K562 (cell line): ENCODE results near the gene BHLHE40. TPM values are rescaled to one million over a fixed set of nuclear protein-coding genes. Genes with fewer than 3 reads are reported as not detected.
A peak's percentile ranks its signal among the peaks of the same experiment; 100 is the strongest.

Experiments
- BACH1 ChIP-seq: fragments of 200-800 bp; sonication (Bioruptor generic); IDR thresholded peaks from 2 replicates; pipeline ENCODE4 v1.6.1; 2016; ENCODE audit warnings: missing genetic modification characterization, missing compliant biosample characterization
- GABPB1 ChIP-seq: sonication (generic); formaldehyde crosslinking; IDR thresholded peaks from 2 replicates; pipeline ENCODE4 v1.8.0; 2022; ENCODE audit warnings: mild to moderate bottlenecking, missing genetic modification reagents
- IRF2 ChIP-seq: sonication (generic); formaldehyde crosslinking; IDR thresholded peaks from 2 replicates; pipeline ENCODE4 v1.8.1; 2022; ENCODE audit warnings: mild to moderate bottlenecking, missing genetic modification reagents
- KHSRP ChIP-seq: fragments of 450-650 bp; IDR thresholded peaks from 2 replicates; pipeline ENCODE4 v1.6.1; 2017
- POLR2B ChIP-seq: fragments of 450-650 bp; IDR thresholded peaks from 2 replicates; pipeline ENCODE4 v1.6.1; 2018; ENCODE audit warnings: low read depth; ENCODE audit not compliant: partially characterized antibody
- RBM34 ChIP-seq: fragments of 200-400 bp; formaldehyde crosslinking; IDR thresholded peaks from 2 replicates; pipeline ENCODE4 v1.6.1; 2018; ENCODE audit warnings: low read length, borderline replicate concordance; ENCODE audit not compliant: insufficient read depth
- SMARCA4 ChIP-seq: fragments of 450-650 bp; IDR thresholded peaks from 2 replicates; pipeline ENCODE4 v1.6.1; 2016
- SMARCA5 ChIP-seq: fragments of 450-650 bp; IDR thresholded peaks from 2 replicates; pipeline ENCODE4 v1.6.1; 2016
- TEAD2 ChIP-seq: fragments of 450-650 bp; IDR thresholded peaks from 2 replicates; pipeline ENCODE4 v1.6.1; 2016; ENCODE audit warnings: missing genetic modification characterization, control low read depth, missing compliant biosample characterization
- ZKSCAN1 ChIP-seq: fragments of 150-350 bp; IDR thresholded peaks from 2 replicates; pipeline ENCODE4 v1.6.1; 2016; ENCODE audit warnings: low read depth, low read length
- ZNF384 ChIP-seq: IDR thresholded peaks from 2 replicates; pipeline ENCODE4 v1.6.1; 2012; ENCODE audit warnings: low read depth, low read length, improper control_type of control experiment
- polyA plus RNA-seq, 8 experiments: library from polyadenylated mRNA; depleted of rRNA in 4 of 8; stranded (reverse) in 5 of 8; unstranded in 3 of 8; fragments of >200 nt; fragmentation: Nextera tagmentation in 2 of 8; fragmentation: Illumina TruSeq in 1 of 8; extraction: Ambion mirVana in 2 of 8; extraction: Trizol in 1 of 8; gene quantifications; 2 replicates each; pipeline versions ENCODE4 v1.2.1 to v1.2.3, GENCODE V29; 2011 to 2014; ENCODE audit warnings: inconsistent platforms in 1 of 8, missing spikeins in 1 of 8
- total RNA-seq, 7 experiments: library from RNA; depleted of rRNA in 6 of 7; stranded (reverse); fragments of >200 nt in 6 of 7; fragmentation: Illumina TruSeq in 2 of 7; extraction: Trizol in 2 of 7; gene quantifications; 2 replicates each; pipeline versions ENCODE4 v1.2.1 to v1.2.3, GENCODE V29; 2011 to 2021; ENCODE audit warnings: low replicate concordance in 1 of 7
- TF ChIP-seq, protein P1 (sequence below): sonication (generic); formaldehyde crosslinking; IDR thresholded peaks from 2 replicates; pipeline ENCODE4 v1.8.0; 2022; ENCODE audit warnings: mild to moderate bottlenecking, low read depth, missing genetic modification reagents
- TF ChIP-seq, protein P2 (sequence below), 2 experiments: fragments of 450-650 bp in 1 of 2; sonication (generic) in 1 of 2; formaldehyde crosslinking; conservative IDR thresholded peaks; 2 replicates each; pipeline versions ENCODE4 v1.4.0 to v1.8.1; 2020 to 2022; ENCODE audit warnings: mild to moderate bottlenecking in 1 of 2, missing genetic modification reagents in 1 of 2
- TF ChIP-seq, protein P3 (sequence below): sonication (generic); formaldehyde crosslinking; IDR thresholded peaks from 2 replicates; pipeline ENCODE4 v1.8.0; 2022; ENCODE audit warnings: mild to moderate bottlenecking, missing genetic modification reagents
- TF ChIP-seq, protein P4 (sequence below): sonication (generic); formaldehyde crosslinking; IDR thresholded peaks from 2 replicates; pipeline ENCODE4 v1.8.1; 2023; ENCODE audit warnings: mild to moderate bottlenecking, missing genetic modification reagents
- TF ChIP-seq, protein P5 (sequence below): sonication (generic); formaldehyde crosslinking; IDR thresholded peaks from 2 replicates; pipeline ENCODE4 v1.9.0; 2022; ENCODE audit warnings: mild to moderate bottlenecking, missing genetic modification reagents
- TF ChIP-seq, protein P6 (sequence below): fragments of 450-650 bp; IDR thresholded peaks from 2 replicates; pipeline ENCODE4 v1.7.1; 2018; ENCODE audit warnings: mild to moderate bottlenecking, low read depth; ENCODE audit not compliant: partially characterized antibody

The BHLHE40 gene
- total and polyA plus RNA-seq, 9 of the 15 experiments (the other 6 are each of a cell fraction or from before 2014, with no cell fraction given): 12.0 to 83.9 (median 31.4) TPM

DNA sequence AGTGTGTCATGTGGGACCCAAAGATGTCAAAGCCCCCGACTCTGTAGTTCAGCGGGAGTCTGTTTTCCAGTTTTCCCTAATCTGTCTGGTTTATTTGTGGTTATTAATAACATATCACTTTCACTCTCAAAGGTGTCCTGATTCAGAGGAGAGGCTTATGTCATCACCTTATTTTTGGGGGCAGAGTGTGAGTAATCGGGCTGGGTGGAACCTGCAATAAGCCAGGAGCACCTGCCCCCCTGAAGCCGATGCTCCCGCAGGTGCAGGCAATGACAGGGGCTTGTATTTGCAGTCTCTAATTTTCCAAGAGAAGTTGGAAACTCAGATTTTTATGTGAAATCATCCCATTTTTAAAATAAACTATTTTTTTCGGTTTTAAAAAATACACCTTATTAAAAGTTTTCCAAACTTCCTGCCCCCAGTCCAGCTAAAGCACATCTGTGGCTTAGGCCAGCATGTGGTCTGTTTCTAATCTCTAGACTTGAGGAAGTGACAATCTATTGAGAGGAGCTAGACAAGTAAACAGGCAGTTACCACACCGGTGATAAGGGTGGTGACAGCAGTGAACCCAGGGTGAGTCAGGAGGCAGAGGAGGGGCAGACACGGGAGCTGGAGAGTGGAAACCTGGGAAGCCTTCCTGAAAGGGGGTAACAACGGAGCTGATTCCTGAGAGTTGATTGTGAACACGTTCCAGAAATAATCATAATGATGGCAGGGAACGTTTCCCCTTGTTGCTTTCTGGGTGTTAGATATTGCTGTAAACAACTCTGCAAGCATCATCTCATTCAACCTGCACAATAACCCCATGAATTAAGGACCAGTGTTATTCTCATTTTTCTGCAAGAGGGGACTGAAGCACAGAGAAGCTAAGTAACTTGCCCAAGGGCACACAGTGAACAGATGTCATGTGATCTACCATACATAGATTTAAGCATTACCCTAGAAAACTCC lies 37.2 kb downstream of the BHLHE40 start (continued):
- TF ChIP-seq, protein P1, sequence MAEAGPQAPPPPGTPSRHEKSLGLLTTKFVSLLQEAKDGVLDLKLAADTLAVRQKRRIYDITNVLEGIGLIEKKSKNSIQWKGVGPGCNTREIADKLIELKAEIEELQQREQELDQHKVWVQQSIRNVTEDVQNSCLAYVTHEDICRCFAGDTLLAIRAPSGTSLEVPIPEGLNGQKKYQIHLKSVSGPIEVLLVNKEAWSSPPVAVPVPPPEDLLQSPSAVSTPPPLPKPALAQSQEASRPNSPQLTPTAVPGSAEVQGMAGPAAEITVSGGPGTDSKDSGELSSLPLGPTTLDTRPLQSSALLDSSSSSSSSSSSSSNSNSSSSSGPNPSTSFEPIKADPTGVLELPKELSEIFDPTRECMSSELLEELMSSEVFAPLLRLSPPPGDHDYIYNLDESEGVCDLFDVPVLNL: no peak
- TF ChIP-seq ZNF384 (peak; percentile 43; the same call in 1 of the 2 replicates), TEAD2 (no peak), KHSRP (0 out of 2 replicates have a peak, but pooled peaks have one; percentile 44), IRF2 (CRISPR knock-in tag) (no peak), ZKSCAN1 (peak; percentile 70; the same call in 1 of the 2 replicates), POLR2B (no peak), GABPB1 (no peak), BACH1 (tag) (peak; percentile 65), SMARCA4 (peak; percentile 99), RBM34 (no peak), SMARCA5 (peak; percentile 98)
- TF ChIP-seq, protein P2, sequence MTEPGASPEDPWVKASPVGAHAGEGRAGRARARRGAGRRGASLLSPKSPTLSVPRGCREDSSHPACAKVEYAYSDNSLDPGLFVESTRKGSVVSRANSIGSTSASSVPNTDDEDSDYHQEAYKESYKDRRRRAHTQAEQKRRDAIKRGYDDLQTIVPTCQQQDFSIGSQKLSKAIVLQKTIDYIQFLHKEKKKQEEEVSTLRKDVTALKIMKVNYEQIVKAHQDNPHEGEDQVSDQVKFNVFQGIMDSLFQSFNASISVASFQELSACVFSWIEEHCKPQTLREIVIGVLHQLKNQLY (CRISPR knock-in tag; conservative IDR thresholded peaks at IDR 0.05): peak in 1 of 2 experiments; percentile 61; a peak in 1 of 4 replicates
- TF ChIP-seq, protein P3, sequence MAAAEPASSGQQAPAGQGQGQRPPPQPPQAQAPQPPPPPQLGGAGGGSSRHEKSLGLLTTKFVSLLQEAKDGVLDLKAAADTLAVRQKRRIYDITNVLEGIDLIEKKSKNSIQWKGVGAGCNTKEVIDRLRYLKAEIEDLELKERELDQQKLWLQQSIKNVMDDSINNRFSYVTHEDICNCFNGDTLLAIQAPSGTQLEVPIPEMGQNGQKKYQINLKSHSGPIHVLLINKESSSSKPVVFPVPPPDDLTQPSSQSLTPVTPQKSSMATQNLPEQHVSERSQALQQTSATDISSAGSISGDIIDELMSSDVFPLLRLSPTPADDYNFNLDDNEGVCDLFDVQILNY (CRISPR knock-in tag): no peak
- TF ChIP-seq, protein P4, sequence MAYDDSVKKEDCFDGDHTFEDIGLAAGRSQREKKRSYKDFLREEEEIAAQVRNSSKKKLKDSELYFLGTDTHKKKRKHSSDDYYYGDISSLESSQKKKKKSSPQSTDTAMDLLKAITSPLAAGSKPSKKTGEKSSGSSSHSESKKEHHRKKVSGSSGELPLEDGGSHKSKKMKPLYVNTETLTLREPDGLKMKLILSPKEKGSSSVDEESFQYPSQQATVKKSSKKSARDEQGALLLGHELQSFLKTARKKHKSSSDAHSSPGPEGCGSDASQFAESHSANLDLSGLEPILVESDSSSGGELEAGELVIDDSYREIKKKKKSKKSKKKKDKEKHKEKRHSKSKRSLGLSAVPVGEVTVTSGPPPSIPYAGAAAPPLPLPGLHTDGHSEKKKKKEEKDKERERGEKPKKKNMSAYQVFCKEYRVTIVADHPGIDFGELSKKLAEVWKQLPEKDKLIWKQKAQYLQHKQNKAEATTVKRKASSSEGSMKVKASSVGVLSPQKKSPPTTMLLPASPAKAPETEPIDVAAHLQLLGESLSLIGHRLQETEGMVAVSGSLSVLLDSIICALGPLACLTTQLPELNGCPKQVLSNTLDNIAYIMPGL (CRISPR knock-in tag): no peak
- TF ChIP-seq, protein P5, sequence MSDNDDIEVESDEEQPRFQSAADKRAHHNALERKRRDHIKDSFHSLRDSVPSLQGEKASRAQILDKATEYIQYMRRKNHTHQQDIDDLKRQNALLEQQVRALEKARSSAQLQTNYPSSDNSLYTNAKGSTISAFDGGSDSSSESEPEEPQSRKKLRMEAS (CRISPR knock-in tag): peak; percentile 59; the same call in 1 of the 2 replicates
- TF ChIP-seq, protein P6, sequence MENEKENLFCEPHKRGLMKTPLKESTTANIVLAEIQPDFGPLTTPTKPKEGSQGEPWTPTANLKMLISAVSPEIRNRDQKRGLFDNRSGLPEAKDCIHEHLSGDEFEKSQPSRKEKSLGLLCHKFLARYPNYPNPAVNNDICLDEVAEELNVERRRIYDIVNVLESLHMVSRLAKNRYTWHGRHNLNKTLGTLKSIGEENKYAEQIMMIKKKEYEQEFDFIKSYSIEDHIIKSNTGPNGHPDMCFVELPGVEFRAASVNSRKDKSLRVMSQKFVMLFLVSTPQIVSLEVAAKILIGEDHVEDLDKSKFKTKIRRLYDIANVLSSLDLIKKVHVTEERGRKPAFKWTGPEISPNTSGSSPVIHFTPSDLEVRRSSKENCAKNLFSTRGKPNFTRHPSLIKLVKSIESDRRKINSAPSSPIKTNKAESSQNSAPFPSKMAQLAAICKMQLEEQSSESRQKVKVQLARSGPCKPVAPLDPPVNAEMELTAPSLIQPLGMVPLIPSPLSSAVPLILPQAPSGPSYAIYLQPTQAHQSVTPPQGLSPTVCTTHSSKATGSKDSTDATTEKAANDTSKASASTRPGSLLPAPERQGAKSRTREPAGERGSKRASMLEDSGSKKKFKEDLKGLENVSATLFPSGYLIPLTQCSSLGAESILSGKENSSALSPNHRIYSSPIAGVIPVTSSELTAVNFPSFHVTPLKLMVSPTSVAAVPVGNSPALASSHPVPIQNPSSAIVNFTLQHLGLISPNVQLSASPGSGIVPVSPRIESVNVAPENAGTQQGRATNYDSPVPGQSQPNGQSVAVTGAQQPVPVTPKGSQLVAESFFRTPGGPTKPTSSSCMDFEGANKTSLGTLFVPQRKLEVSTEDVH: peak; percentile 71
